Endodermal cell (in vitro differentiated cells): ENCODE data around the gene SEMA5A. TPM values are rescaled to one million over a fixed set of nuclear protein-coding genes. Genes with fewer than 3 reads are reported as not detected.

Experiments used
- DNase-seq: peaks from one replicate; pipeline ENCODE4 v3.0.0-alpha.2; 2017
- H3K27ac ChIP-seq: 2 replicates; pipeline ENCODE4 v1.5.1; 2013; ENCODE audit warnings: mild to moderate bottlenecking, low read depth, low read length, moderate library complexity
- H3K27me3 ChIP-seq: 2 replicates; pipeline ENCODE4 v1.6.1; 2013; ENCODE audit warnings: mild to moderate bottlenecking, low read length, moderate library complexity; ENCODE audit not compliant: insufficient read depth, control insufficient read depth, poor library complexity, severe bottlenecking
- H3K36me3 ChIP-seq: 2 replicates; pipeline ENCODE4 v1.7.0; 2013; ENCODE audit warnings: mild to moderate bottlenecking, low read length, moderate library complexity; ENCODE audit not compliant: control insufficient read depth, insufficient read depth
- H3K4me1 ChIP-seq: one replicate; pipeline ENCODE4 v1.7.0; 2013; ENCODE audit warnings: low read length; ENCODE audit not compliant: control insufficient read depth, insufficient read depth
- H3K4me3 ChIP-seq: 2 replicates; pipeline ENCODE4 v1.5.1; 2013; ENCODE audit warnings: mild to moderate bottlenecking, low read length, moderate library complexity
- H3K9ac ChIP-seq: 2 replicates; pipeline ENCODE4 v1.6.1; 2013; ENCODE audit warnings: mild to moderate bottlenecking, low read length, moderate library complexity; ENCODE audit not compliant: poor library complexity, severe bottlenecking; ENCODE audit errors: extremely low read depth
- H3K9me3 ChIP-seq: 2 replicates; pipeline ENCODE4 v1.6.1; 2013; ENCODE audit warnings: mild to moderate bottlenecking, low read length, moderate library complexity; ENCODE audit not compliant: control insufficient read depth
- H3K27ac Mint-ChIP-seq: 2 replicates; pipeline ENCODE4 v1.8.0; 2020; ENCODE audit warnings: mixed read lengths
- H3K27me3 Mint-ChIP-seq: 2 replicates; pipeline ENCODE4 v1.8.0; 2021; ENCODE audit warnings: mild to moderate bottlenecking, mixed read lengths; ENCODE audit not compliant: insufficient read depth
- H3K36me3 Mint-ChIP-seq: 2 replicates; pipeline ENCODE4 v1.8.0; 2020; ENCODE audit warnings: low read depth, mixed read lengths
- H3K4me1 Mint-ChIP-seq: 2 replicates; pipeline ENCODE4 v1.8.0; 2020; ENCODE audit warnings: mixed read lengths
- H3K4me3 Mint-ChIP-seq: 2 replicates; pipeline ENCODE4 v1.8.0; 2020; ENCODE audit warnings: mild to moderate bottlenecking, moderate library complexity, mixed read lengths
- H3K9me3 Mint-ChIP-seq: 2 replicates; pipeline ENCODE4 v1.8.0; 2020; ENCODE audit warnings: mild to moderate bottlenecking, mixed read lengths
- WGBS, 2 experiments: methylation state at CpG; one replicate each; pipeline versions ENCODE4 v1.1.5 to v1.1.7; 2013; ENCODE audit warnings: missing lambda C conversion rate in 2 of 2, mixed read lengths in 1 of 2; ENCODE audit not compliant: insufficient coverage in 1 of 2, insufficient read length in 1 of 2; 5-methylcytosine and 5-hydroxymethylcytosine counted together
- total RNA-seq, 2 donors: library from RNA; stranded (reverse); fragmentation: NEBNext Ultra II Directional in 1 of 2; extraction: Animal tissue kit (Norgen Biotek cat#: 25700) in 1 of 2; gene quantifications; 2 replicates in 1 of 2; 3 replicates in 1 of 2; pipeline ENCODE4 v1.2.1, GENCODE V29; 2021
- TF ChIP-seq, protein P1 (sequence below): fragments of 200-600 bp; sonication (generic); conservative IDR thresholded peaks from 2 replicates; pipeline ENCODE4 v1.5.0; 2021; ENCODE audit warnings: antibody characterized with exemption, mild to moderate bottlenecking

Gene SEMA5A
- total RNA-seq, 2 donors from 2014 or later, result 46.8 to 77.8 TPM

DNA sequence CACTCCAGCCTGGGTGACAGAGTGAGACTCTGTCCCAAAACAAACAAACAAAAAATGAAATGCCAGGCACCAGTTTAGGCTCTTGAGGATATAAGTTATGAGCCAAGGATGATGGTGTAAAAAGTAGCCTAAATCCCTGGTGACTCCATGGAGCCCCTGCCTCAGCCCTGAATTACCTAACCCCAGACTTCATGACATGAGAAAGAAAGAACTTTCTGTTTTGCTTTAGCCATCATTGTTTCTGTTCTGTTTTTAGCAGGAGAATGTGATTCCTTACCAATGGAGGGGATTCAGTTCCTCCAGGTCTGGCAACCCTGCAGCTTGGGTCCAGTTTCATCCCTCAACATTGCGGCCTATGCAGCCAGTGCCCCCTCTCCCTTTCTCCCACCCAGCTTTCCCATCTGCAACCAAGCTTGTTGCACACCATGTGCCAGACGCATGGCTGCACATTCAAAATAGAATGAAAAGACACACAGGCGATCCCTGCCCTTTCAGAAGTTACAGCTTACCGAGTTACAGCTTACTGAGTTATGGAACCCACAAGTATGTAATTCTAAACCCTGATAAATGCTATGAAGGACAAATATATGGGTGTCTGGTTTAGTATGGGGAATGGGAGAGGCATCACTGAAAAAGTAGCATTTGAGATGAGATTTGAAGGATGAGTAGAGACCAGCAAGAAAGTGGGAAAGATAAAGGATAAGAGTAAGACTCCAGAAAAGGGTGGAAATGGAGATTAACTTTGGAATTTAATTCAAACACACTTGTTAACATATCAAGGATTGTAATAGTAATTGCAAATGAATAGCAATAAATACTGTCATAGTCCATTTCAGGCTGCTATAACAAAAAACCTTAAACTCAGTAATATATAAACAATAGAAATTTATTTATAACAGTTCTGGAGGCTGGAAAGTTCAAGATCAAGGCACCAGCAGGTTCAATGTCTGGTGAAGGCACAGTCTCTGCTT is 6.0 kb upstream of the SEMA5A start:
- no peak overlapping the region for H3K27ac Mint-ChIP-seq
- no peaks in the 10 kb centered on the region for H3K9me3 Mint-ChIP-seq
- WGBS, 2 experiments, result 92 to 97% methylated on average over 4 of the region's 4 CpGs
- TF ChIP-seq, protein P1, sequence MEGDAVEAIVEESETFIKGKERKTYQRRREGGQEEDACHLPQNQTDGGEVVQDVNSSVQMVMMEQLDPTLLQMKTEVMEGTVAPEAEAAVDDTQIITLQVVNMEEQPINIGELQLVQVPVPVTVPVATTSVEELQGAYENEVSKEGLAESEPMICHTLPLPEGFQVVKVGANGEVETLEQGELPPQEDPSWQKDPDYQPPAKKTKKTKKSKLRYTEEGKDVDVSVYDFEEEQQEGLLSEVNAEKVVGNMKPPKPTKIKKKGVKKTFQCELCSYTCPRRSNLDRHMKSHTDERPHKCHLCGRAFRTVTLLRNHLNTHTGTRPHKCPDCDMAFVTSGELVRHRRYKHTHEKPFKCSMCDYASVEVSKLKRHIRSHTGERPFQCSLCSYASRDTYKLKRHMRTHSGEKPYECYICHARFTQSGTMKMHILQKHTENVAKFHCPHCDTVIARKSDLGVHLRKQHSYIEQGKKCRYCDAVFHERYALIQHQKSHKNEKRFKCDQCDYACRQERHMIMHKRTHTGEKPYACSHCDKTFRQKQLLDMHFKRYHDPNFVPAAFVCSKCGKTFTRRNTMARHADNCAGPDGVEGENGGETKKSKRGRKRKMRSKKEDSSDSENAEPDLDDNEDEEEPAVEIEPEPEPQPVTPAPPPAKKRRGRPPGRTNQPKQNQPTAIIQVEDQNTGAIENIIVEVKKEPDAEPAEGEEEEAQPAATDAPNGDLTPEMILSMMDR, result no peak
- Histone ChIP-seq H3K9ac (no peak overlapping the region), H3K4me1 (no peaks in the 10 kb centered on the region), H3K27ac (no peak overlapping the region), H3K36me3 (peaks cover 40% of the 10 kb centered on the region), H3K27me3 (no peaks in the 10 kb centered on the region), H3K9me3 (no peaks in the 10 kb centered on the region), H3K4me3 (no peak overlapping the region)
- peaks cover 36% of the 10 kb centered on the region for H3K36me3 Mint-ChIP-seq
- no peak overlapping the region for H3K4me3 Mint-ChIP-seq
- DNase-seq, result no peak
- no peaks in the 10 kb centered on the region for H3K27me3 Mint-ChIP-seq
- peaks cover 9% of the 10 kb centered on the region for H3K4me1 Mint-ChIP-seq

DNA sequence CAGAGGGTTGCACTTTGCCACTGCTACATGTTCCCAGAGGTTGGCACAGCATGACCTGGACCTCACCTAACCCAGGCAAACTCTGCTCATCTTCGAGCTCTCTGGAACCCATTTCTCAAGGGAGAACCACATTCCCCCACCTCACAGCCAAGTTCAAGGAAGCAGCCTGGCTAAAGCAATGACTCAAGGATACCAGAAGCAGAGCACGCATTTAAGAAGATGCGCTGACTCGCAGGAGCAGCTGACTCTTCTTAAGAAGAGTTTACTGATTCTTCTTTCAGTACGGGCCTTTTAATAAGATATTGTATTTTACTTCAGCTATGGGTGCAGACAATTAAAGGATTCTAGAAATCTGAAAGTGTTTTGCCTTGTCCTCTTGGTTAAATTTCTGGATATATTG is 4.1 kb upstream of the SEMA5A start:
- H3K36me3 ChIP-seq, result peaks cover 40% of the 10 kb centered on the region
- no peaks in the 10 kb centered on the region for H3K9me3 ChIP-seq
- no peak overlapping the region for H3K4me3 Mint-ChIP-seq
- peaks cover 36% of the 10 kb centered on the region for H3K36me3 Mint-ChIP-seq
- H3K4me3 ChIP-seq, result no peak overlapping the region
- 96 to 98% methylated on average over 5 of the region's 5 CpGs for WGBS, 2 experiments
- H3K27me3 Mint-ChIP-seq, result no peaks in the 10 kb centered on the region
- no peak for DNase-seq
- TF ChIP-seq, protein P1, result no peak
- peaks cover 11% of the 10 kb centered on the region for H3K4me1 Mint-ChIP-seq
- no peaks in the 10 kb centered on the region for H3K4me1 ChIP-seq
- H3K27ac Mint-ChIP-seq, result no peak overlapping the region
- no peaks in the 10 kb centered on the region for H3K27me3 ChIP-seq
- H3K27ac ChIP-seq, result no peak overlapping the region
- H3K9me3 Mint-ChIP-seq, result no peaks in the 10 kb centered on the region
- H3K9ac ChIP-seq, result no peak overlapping the region

- H3K36me3 ChIP-seq, result peaks cover 59% of the 10 kb centered on the region
- H3K36me3 Mint-ChIP-seq, result peaks cover 33% of the 10 kb centered on the region
- TF ChIP-seq, protein P1, result no peak
- H3K4me1 ChIP-seq, result peaks cover 3% of the 10 kb centered on the region
- no peaks in the 10 kb centered on the region for H3K27me3 Mint-ChIP-seq
- WGBS, 2 experiments, result 46 to 63% methylated on average over 4 to 18 of the region's 18 CpGs
- peak overlapping the region; percentile 97 for H3K4me3 ChIP-seq
- no peaks in the 10 kb centered on the region for H3K9me3 Mint-ChIP-seq
- peak overlapping the region; percentile 30 for H3K27ac ChIP-seq
- peak overlapping the region; percentile 90 for H3K4me3 Mint-ChIP-seq
- H3K27ac Mint-ChIP-seq, result peak overlapping the region; percentile 74
- DNase-seq, result peak; percentile 83
- H3K4me1 Mint-ChIP-seq, result peaks cover 19% of the 10 kb centered on the region
- H3K27me3 ChIP-seq, result no peaks in the 10 kb centered on the region
- no peaks in the 10 kb centered on the region for H3K9me3 ChIP-seq
- H3K9ac ChIP-seq, result peak overlapping the region; percentile 96
These were observed 1.5 kb upstream of the SEMA5A start for GRCh38 chr5:9547122-9547947.
